Kidney glomerular epithelial cell (primary cell): Measurements from ENCODE around the gene ALDH1L1.

Experiments used
- DNase-seq: peaks from one replicate; lab custom pipeline; 2025; lab: John Stamatoyannopoulos, UW

Gene ALDH1L1

GRCh38 chr3:126118591-126118990 lies 61.8 kb downstream of the ALDH1L1 start:
- DNase-seq = no peak

GRCh38 chr3:126117786-126118185 lies 62.6 kb downstream of the ALDH1L1 start:
- no peak for DNase-seq

- DNase-seq = no peak
These were observed 63.2 kb downstream of the ALDH1L1 start for GRCh38 chr3:126117212-126117611.

GRCh38 chr3:126116526-126116925 lies 63.9 kb downstream of the ALDH1L1 start:
- no peak for DNase-seq

GRCh38 chr3:126114443-126115386 lies 65.7 kb downstream of the ALDH1L1 start:
- DNase-seq = no peak

GRCh38 chr3:126113733-126114442 lies 66.5 kb downstream of the ALDH1L1 start:
- DNase-seq = no peak

GRCh38 chr3:126113238-126113555 lies 67.2 kb downstream of the ALDH1L1 start:
- no peak for DNase-seq

- no peak for DNase-seq
These were observed 67.7 kb downstream of the ALDH1L1 start for GRCh38 chr3:126112531-126113237.

- DNase-seq = no peak
These were observed 68.6 kb downstream of the ALDH1L1 start for GRCh38 chr3:126111566-126112475.

GRCh38 chr3:126111126-126111551 lies 69.2 kb downstream of the ALDH1L1 start:
- DNase-seq = no peak

GRCh38 chr3:126110431-126111125 lies 69.8 kb downstream of the ALDH1L1 start:
- no peak for DNase-seq

GRCh38 chr3:126109880-126110235 lies 70.5 kb downstream of the ALDH1L1 start:
- no peak for DNase-seq

GRCh38 chr3:126109146-126109879 lies 71.1 kb downstream of the ALDH1L1 start:
- no peak for DNase-seq

- DNase-seq = no peak
These were observed 71.7 kb downstream of the ALDH1L1 start for GRCh38 chr3:126108676-126109050.

- DNase-seq = no peak
These were observed 72.3 kb downstream of the ALDH1L1 start for GRCh38 chr3:126107957-126108675.

- DNase-seq = no peak
These were observed 73.0 kb downstream of the ALDH1L1 start for GRCh38 chr3:126107203-126107939.

- DNase-seq = no peak
These were observed 73.8 kb downstream of the ALDH1L1 start for GRCh38 chr3:126106336-126107202.

- DNase-seq = no peak
These were observed 74.6 kb downstream of the ALDH1L1 start for GRCh38 chr3:126105691-126106187.
